SJCRH30 (cell line): ENCODE data around the gene SYTL1. TPM values are rescaled to one million over a fixed set of nuclear protein-coding genes. Genes with fewer than 3 reads are reported as not detected.

Experiments
- DNase-seq, 2 experiments: peaks; one replicate each; pipeline ENCODE4 v3.0.0-alpha.2; 2015 to 2020
- H3K27ac ChIP-seq: fragments of 250-450 bp; sonication (Bioruptor Pico); 2 replicates; pipeline ENCODE4 v1.5.1; 2020; ENCODE audit warnings: mild to moderate bottlenecking, moderate library complexity
- H3K27me3 ChIP-seq: fragments of 250-450 bp; sonication (Bioruptor Pico); 2 replicates; pipeline ENCODE4 v1.5.1; 2020; ENCODE audit warnings: mild to moderate bottlenecking, moderate library complexity
- H3K36me3 ChIP-seq: fragments of 250-450 bp; sonication (Bioruptor Pico); 2 replicates; pipeline ENCODE4 v1.5.1; 2020; ENCODE audit warnings: mild to moderate bottlenecking, moderate library complexity
- H3K4me1 ChIP-seq: fragments of 250-450 bp; sonication (Bioruptor Pico); 2 replicates; pipeline ENCODE4 v1.5.1; 2020; ENCODE audit warnings: mild to moderate bottlenecking, moderate library complexity
- H3K4me3 ChIP-seq: fragments of 250-450 bp; sonication (Bioruptor Pico); 2 replicates; pipeline ENCODE4 v1.5.1; 2020; ENCODE audit warnings: mild to moderate bottlenecking, moderate library complexity
- H3K9me3 ChIP-seq: fragments of 250-450 bp; sonication (Bioruptor Pico); replicated peaks from 2 replicates; pipeline ENCODE4 v1.5.1; 2020; ENCODE audit warnings: mild to moderate bottlenecking, moderate library complexity
- total RNA-seq: library from RNA; depleted of rRNA; stranded (reverse); fragments of >200 nt; shearing (Covaris generic); gene quantifications from 2 replicates; pipeline ENCODE4 v1.2.3, GENCODE V29; 2014

SYTL1 gene
- total RNA-seq, 1 experiment from 2014 or later, result 0.47 TPM

DNA sequence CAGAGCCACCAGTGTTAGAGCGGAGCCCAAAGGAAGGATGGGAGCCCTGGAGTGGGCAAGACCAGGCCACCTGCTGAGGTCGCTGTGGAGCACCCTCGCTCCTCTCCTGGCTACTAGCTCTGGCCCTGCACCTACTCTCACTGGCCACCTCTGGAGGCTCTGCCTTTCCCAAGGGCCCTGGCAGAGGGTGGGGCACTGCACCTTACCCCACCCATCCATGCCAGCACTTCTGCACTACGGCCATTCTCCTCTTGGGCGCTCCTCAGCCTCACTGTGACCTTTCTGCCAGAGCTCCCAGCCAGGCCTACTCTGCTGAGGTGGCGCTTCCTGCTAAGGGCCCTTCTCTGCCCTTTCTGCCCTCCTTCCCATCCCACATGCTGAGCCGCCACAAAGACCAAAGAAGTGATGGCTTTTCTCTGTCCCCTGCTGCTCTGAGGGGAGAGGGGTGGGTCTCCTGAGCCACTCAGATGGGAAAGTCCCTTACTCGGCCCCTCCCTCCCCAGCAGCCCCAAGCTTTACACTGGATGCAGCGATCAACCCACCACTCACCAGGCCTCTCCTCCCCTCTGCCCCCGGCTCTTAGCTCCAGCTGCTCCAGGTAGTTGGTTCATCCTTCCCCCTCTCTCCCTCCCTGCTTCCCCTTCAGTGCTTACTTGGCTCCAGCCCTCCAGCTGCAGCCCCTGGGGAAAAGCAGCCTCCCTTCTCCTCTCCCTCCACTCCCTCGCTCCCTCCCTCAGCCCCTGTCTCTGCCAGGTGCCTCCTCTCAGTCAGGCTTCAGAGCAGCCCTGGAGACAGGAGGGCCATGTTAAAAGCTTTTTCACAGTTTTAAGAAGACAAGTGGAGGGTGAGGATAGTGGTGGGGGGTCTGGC is 34.7 kb upstream of the SYTL1 start:
- H3K27me3 ChIP-seq, result no peaks in the 10 kb centered on the region
- no peaks in the 10 kb centered on the region for H3K9me3 ChIP-seq
- no peaks in the 10 kb centered on the region for H3K36me3 ChIP-seq
- peak; percentile 81 to 89 for DNase-seq
- H3K4me1 ChIP-seq, result peaks cover 36% of the 10 kb centered on the region
- H3K4me3 ChIP-seq, result no peak overlapping the region
- peak overlapping the region; percentile 47; the same call in 1 of the 2 replicates for H3K27ac ChIP-seq

GRCh38 chr1:27307874-27308598 is 33.8 kb upstream of the SYTL1 start:
- Histone ChIP-seq H3K4me3 (no peak overlapping the region), H3K9me3 (no peaks in the 10 kb centered on the region), H3K27ac (peak overlapping the region; percentile 47), H3K27me3 (no peaks in the 10 kb centered on the region), H3K36me3 (no peaks in the 10 kb centered on the region), H3K4me1 (peaks cover 36% of the 10 kb centered on the region)
- peak; percentile 78 to 88 for DNase-seq

GRCh38 chr1:27314169-27314568 is 27.7 kb upstream of the SYTL1 start:
- peaks cover 9% of the 10 kb centered on the region; the same call in 1 of the 2 replicates for H3K27me3 ChIP-seq
- H3K4me3 ChIP-seq, result no peak overlapping the region
- no peaks in the 10 kb centered on the region for H3K36me3 ChIP-seq
- no peak overlapping the region for H3K27ac ChIP-seq
- peaks cover 12% of the 10 kb centered on the region for H3K4me1 ChIP-seq
- H3K9me3 ChIP-seq, result no peaks in the 10 kb centered on the region
- DNase-seq, result no peak

DNA sequence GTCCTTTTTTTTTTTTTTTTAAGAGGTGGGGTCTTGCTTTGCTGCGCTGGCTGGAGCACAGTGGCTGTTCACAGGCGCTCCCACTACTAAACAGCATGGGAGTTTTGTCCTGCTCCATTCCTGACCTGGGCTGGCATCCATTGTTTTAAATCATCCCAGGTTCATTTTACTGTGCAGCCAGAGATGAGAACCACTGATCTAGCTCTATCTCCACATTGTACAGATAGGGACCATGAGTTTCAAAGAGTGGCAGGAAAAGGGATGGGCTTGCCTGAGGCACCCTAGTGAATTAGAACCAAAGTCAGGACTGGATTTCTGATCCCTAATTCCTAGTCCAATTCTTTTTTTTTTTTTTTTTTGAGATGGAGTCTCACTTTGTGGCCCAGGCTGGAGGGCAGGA is 27.1 kb upstream of the SYTL1 start:
- no peak overlapping the region for H3K27ac ChIP-seq
- H3K4me1 ChIP-seq, result peaks cover 9% of the 10 kb centered on the region
- DNase-seq, result no peak
- no peaks in the 10 kb centered on the region for H3K9me3 ChIP-seq
- H3K36me3 ChIP-seq, result no peaks in the 10 kb centered on the region
- H3K27me3 ChIP-seq, result peaks cover 9% of the 10 kb centered on the region; the same call in 1 of the 2 replicates
- H3K4me3 ChIP-seq, result no peak overlapping the region

GRCh38 chr1:27316860-27317259 is 25.0 kb upstream of the SYTL1 start:
- no peaks in the 10 kb centered on the region for H3K36me3 ChIP-seq
- DNase-seq, result no peak
- no peaks in the 10 kb centered on the region for H3K4me1 ChIP-seq
- no peaks in the 10 kb centered on the region for H3K9me3 ChIP-seq
- no peak overlapping the region for H3K4me3 ChIP-seq
- no peak overlapping the region for H3K27ac ChIP-seq
- H3K27me3 ChIP-seq, result peaks cover 9% of the 10 kb centered on the region; the same call in 1 of the 2 replicates

DNA sequence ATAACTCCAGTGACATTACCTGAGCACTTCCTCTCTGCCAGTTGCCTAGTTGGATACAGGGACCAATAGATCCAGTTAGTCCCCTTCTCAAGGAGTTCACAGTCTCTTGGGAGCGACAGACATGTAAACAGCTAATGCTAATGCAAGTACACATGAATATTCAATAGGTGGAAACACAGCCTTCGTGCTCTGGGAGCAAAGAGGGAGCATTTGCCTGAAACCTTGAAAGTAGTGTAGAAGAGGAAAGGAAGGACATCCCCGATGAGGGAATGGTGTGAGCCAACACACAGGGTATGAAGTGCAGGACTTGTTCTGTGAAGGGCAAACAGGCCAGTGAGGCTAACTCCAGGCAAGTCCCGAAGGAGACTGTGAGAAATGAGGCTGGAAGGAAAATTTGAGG is 23.7 kb upstream of the SYTL1 start:
- H3K4me3 ChIP-seq, result no peak overlapping the region
- H3K9me3 ChIP-seq, result no peaks in the 10 kb centered on the region
- no peak for DNase-seq
- no peaks in the 10 kb centered on the region for H3K36me3 ChIP-seq
- no peak overlapping the region for H3K27ac ChIP-seq
- peaks cover 9% of the 10 kb centered on the region; the same call in 1 of the 2 replicates for H3K27me3 ChIP-seq
- no peaks in the 10 kb centered on the region; the same call in 1 of the 2 replicates for H3K4me1 ChIP-seq

GRCh38 chr1:27318596-27318995 is 23.2 kb upstream of the SYTL1 start:
- Histone ChIP-seq H3K36me3 (no peaks in the 10 kb centered on the region), H3K4me3 (no peak overlapping the region), H3K27ac (no peak overlapping the region), H3K27me3 (peaks cover 9% of the 10 kb centered on the region; the same call in 1 of the 2 replicates), H3K4me1 (no peaks in the 10 kb centered on the region; the same call in 1 of the 2 replicates), H3K9me3 (no peaks in the 10 kb centered on the region)
- no peak for DNase-seq

DNA sequence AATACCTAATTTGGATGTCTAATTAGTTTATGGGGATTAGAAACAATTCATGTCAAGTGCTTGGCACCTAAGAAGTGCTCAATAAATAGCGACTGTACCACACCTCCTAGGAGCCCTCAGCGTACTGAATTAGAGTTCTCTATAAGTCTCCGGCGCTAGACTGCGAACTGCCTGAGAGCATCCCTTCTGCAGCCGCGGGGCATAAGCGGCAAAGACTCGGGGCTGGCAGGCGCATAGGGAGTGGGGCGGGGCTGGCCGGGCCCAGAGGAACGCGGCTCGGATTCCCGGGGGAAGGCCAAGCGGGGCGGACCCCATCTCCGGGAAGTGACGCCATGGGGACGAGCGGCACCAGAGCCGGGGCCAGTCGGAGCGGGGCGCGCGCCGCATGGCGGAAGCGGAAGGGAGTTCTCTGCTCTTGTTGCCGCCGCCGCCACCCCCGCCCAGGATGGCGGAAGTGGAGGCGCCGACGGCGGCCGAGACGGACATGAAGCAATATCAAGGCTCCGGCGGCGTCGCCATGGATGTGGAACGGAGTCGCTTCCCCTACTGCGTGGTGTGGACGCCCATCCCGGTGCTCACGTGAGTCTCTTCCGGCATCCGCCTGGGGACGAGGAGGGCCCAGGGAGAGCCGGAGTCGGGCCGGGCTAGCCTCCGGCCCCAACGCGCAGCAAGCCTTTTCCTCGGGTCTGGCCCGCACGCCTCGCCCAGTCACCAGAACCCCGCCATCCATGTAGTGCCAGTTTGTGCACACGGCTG is 19.8 kb upstream of the SYTL1 start, which contains the start of gene TMEM222:
Gene TMEM222 (plus strand): TSS at position 351 of the 756 bp plus-strand sequence. CDS start 35 bp downstream, at position 386.
- peak; percentile 98 for DNase-seq
- Histone ChIP-seq H3K27ac (peak within 1 kb of the TSS; percentile 60), H3K9me3 (no peaks in the 10 kb centered on the region), H3K4me3 (peak within 1 kb of the TSS; percentile 77), H3K27me3 (0 out of 2 replicates have a peak, but pooled peaks cover 8% of the 10 kb centered on the region), H3K4me1 (peaks cover 2% of the 10 kb centered on the region; the same call in 1 of the 2 replicates), H3K36me3 (peaks cover 13% of the 10 kb centered on the region)

DNA sequence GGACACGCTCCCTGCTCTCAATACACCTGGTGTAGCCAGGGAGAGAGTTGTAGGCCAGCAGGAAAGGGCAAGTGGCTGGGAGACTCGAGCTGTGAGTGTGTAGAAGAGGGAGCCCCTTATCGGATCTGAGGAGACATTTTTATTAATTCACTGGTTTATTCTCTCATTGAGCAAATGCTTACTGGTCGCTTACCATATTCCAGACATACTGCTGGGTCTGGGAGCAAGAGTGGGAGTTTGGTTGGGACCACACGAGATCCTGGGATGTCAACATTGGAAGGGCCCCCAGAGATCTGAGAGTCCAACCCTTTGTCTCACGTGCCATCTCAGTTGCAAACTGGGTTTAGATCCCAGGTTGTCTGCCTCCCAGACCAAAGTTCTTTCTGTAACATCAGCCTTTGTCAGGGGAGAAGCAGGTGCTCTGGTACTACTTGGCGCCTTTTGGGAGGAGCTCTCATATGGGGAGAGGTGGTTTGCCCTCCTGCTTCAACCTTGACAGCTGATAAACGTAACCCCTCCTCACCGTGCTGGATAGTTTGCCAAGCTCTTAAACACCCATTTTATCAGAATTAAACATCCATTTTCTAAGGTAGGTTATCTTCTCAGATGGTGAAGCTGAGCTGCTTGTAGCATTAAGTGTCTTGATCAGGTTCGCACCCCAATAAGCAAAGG is 19.1 kb upstream of the SYTL1 start:
- peak in 1 of 2 experiments; percentile 20 for DNase-seq
- peak overlapping the region; percentile 60 for H3K27ac ChIP-seq
- 0 out of 2 replicates have a peak, but pooled peaks cover 6% of the 10 kb centered on the region for H3K27me3 ChIP-seq
- peaks cover 15% of the 10 kb centered on the region for H3K36me3 ChIP-seq
- peaks cover 3% of the 10 kb centered on the region; the same call in 1 of the 2 replicates for H3K4me1 ChIP-seq
- H3K9me3 ChIP-seq, result no peaks in the 10 kb centered on the region
- peak overlapping the region; percentile 77 for H3K4me3 ChIP-seq

- H3K4me3 ChIP-seq, result no peak overlapping the region
- H3K27ac ChIP-seq, result no peak overlapping the region
- peaks cover 3% of the 10 kb centered on the region; the same call in 1 of the 2 replicates for H3K4me1 ChIP-seq
- DNase-seq, result no peak
- H3K9me3 ChIP-seq, result no peaks in the 10 kb centered on the region
- H3K36me3 ChIP-seq, result peaks cover 24% of the 10 kb centered on the region
- H3K27me3 ChIP-seq, result no peaks in the 10 kb centered on the region
Measured at GRCh38 chr1:27325286-27325685, 16.5 kb upstream of the SYTL1 start.

DNA sequence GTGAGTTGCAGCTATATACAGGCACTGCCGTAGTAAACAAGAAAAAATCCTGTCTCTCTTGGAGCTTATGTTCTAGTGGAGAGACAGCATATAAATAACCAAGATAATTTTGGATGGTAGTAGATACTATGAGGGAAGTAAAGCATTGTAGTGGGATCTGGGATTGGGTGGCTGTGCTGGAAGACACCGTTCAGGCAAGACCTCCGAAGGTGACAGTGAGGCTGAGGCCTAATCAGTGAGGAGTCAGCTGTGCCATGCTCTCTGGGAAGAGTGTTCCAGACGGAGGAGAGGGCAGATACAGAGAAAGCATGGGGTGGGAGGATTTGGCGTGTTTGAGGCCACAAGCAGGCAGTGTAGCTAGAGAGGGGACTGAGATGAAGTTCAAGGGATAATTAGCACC is 13.9 kb upstream of the SYTL1 start:
- H3K27me3 ChIP-seq, result no peaks in the 10 kb centered on the region
- no peak overlapping the region for H3K4me3 ChIP-seq
- no peak overlapping the region for H3K27ac ChIP-seq
- H3K9me3 ChIP-seq, result no peaks in the 10 kb centered on the region
- H3K36me3 ChIP-seq, result peaks cover 32% of the 10 kb centered on the region
- H3K4me1 ChIP-seq, result peaks cover 3% of the 10 kb centered on the region; the same call in 1 of the 2 replicates
- no peak for DNase-seq

GRCh38 chr1:27330786-27331185 is 11.0 kb upstream of the SYTL1 start:
- H3K4me3 ChIP-seq, result no peak overlapping the region
- H3K27me3 ChIP-seq, result no peaks in the 10 kb centered on the region
- H3K9me3 ChIP-seq, result no peaks in the 10 kb centered on the region
- no peak overlapping the region for H3K27ac ChIP-seq
- H3K36me3 ChIP-seq, result peaks cover 31% of the 10 kb centered on the region
- peaks cover 3% of the 10 kb centered on the region; the same call in 1 of the 2 replicates for H3K4me1 ChIP-seq
- no peak for DNase-seq

GRCh38 chr1:27331426-27331825 is 10.4 kb upstream of the SYTL1 start:
- H3K4me3 ChIP-seq, result no peak overlapping the region
- DNase-seq, result no peak
- H3K27me3 ChIP-seq, result no peaks in the 10 kb centered on the region
- H3K27ac ChIP-seq, result no peak overlapping the region
- peaks cover 3% of the 10 kb centered on the region; the same call in 1 of the 2 replicates for H3K4me1 ChIP-seq
- H3K36me3 ChIP-seq, result peaks cover 29% of the 10 kb centered on the region
- H3K9me3 ChIP-seq, result no peaks in the 10 kb centered on the region

DNA sequence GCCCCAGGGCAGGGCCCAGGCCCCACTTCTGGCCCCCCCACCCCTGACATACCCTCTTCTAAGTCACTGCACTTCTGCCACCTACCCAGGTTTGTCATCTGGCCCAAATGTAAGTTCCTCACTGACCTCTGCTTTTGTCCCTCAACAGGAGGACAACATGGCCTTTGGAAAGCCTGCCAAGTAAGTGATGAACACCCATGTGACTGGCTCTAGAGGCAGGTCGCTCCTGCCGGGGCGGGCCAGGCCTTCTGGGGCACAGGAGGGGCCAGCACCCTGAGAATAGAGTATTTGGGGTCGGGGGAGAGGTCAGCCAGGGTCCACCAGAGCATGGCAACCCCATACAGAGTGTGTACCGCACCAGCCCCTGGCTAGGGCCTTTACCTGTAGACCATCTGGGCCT is 9.9 kb upstream of the SYTL1 start:
- no peaks in the 10 kb centered on the region for H3K9me3 ChIP-seq
- H3K4me1 ChIP-seq, result peaks cover 2% of the 10 kb centered on the region; the same call in 1 of the 2 replicates
- H3K36me3 ChIP-seq, result peaks cover 28% of the 10 kb centered on the region
- H3K27ac ChIP-seq, result no peak overlapping the region
- no peak overlapping the region for H3K4me3 ChIP-seq
- no peaks in the 10 kb centered on the region for H3K27me3 ChIP-seq
- DNase-seq, result no peak
